Measurements from ENCODE around the gene ZNF267.

ZNF267 gene

GRCh38 chr16:31876951-31877828, 3.6 kb downstream of the ZNF267 start:
- no peak for TF ChIP-seq POU6F1 (CRISPR knock-in tag; IDR thresholded peaks at IDR 0.05; ENCODE audit: borderline replicate concordance, low read depth)
- no peak for TF ChIP-seq BACH2 (CRISPR knock-in tag; IDR thresholded peaks at IDR 0.05; ENCODE audit: borderline replicate concordance)
- TF ChIP-seq TCF4 (CRISPR knock-in tag; IDR thresholded peaks at IDR 0.05; ENCODE audit: borderline replicate concordance), result no peak
- TF ChIP-seq ZNF8 (CRISPR knock-in tag; IDR thresholded peaks at IDR 0.05), result no peak
- no peak for TF ChIP-seq ARNTL (CRISPR knock-in tag; IDR thresholded peaks at IDR 0.05; ENCODE audit: borderline replicate concordance, low read depth)
- ATAC-seq, result peak; percentile 61

DNA sequence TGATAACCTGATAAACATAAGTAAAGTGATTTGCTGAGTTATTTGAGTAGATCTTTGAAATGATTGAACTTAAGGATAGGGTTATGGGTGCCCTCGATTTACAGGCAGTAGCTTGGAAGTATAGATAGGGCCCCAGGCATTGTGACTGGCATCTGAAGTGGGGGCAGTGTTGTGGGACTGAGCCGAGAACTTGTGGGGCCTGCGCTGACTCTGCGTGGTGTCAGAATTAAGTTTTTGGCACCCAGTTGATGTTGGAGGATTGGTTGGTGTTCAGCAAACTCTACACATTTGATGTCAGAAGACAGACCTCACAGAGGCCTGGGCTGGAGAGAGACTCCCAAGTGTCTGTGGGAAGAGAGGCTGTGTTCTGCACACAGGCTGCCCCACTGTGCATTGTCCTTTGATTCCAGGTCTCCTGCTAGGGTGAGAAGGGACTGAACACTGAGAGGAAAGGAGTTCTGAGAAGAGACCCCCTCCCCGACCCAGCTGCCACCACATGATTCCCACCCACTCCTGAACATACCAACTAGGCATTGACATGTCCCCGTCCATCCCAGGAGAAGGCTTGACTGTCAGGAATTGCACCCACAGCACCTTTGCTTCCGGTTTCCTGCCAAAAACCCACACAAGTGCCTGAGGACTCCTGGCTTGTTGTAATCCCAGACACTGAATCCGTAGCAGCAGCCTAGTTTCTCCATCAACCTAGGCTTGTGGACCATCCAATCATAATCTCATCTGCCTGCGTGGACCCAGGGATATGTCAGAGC, 4.5 kb downstream of the ZNF267 start:
- no peak for ATAC-seq
- no peak for TF ChIP-seq POU6F1 (CRISPR knock-in tag; IDR thresholded peaks at IDR 0.05; ENCODE audit: borderline replicate concordance, low read depth)
- no peak for TF ChIP-seq ISL1 (CRISPR knock-in tag; IDR thresholded peaks at IDR 0.05)
- TF ChIP-seq TOX (CRISPR knock-in tag; IDR thresholded peaks at IDR 0.05; ENCODE audit: borderline replicate concordance), result no peak
- TF ChIP-seq ZFP3 (CRISPR knock-in tag; IDR thresholded peaks at IDR 0.05), result no peak
- no peak for TF ChIP-seq TSHZ2 (CRISPR knock-in tag; IDR thresholded peaks at IDR 0.05)
- TF ChIP-seq RARB (CRISPR knock-in tag; IDR thresholded peaks at IDR 0.05), result no peak
- no peak for TF ChIP-seq ESRRG (CRISPR knock-in tag; IDR thresholded peaks at IDR 0.05)
- TF ChIP-seq ZNF70 (CRISPR knock-in tag; IDR thresholded peaks at IDR 0.05), result no peak
- no peak for TF ChIP-seq PPARA (CRISPR knock-in tag; IDR thresholded peaks at IDR 0.05; ENCODE audit: borderline replicate concordance)
- TF ChIP-seq SNAI2 (CRISPR knock-in tag; IDR thresholded peaks at IDR 0.05), result no peak
- no peak for TF ChIP-seq ZNF565 (CRISPR knock-in tag; conservative IDR thresholded peaks at IDR 0.05; ENCODE audit: low read depth)
- no peak for TF ChIP-seq CSRNP3 (CRISPR knock-in tag; IDR thresholded peaks at IDR 0.05)
- TF ChIP-seq TCF4 (CRISPR knock-in tag; IDR thresholded peaks at IDR 0.05; ENCODE audit: borderline replicate concordance), result no peak
- no peak for TF ChIP-seq BACH2 (CRISPR knock-in tag; IDR thresholded peaks at IDR 0.05; ENCODE audit: borderline replicate concordance)

GRCh38 chr16:31879937-31880321, 6.3 kb downstream of the ZNF267 start:
- TF ChIP-seq TSHZ2 (CRISPR knock-in tag; IDR thresholded peaks at IDR 0.05) (no peak), ISL1 (CRISPR knock-in tag; IDR thresholded peaks at IDR 0.05) (no peak), TCF4 (CRISPR knock-in tag; IDR thresholded peaks at IDR 0.05; ENCODE audit: borderline replicate concordance) (no peak), CREB5 (CRISPR knock-in tag; IDR thresholded peaks at IDR 0.05; ENCODE audit: low read depth) (no peak), BACH2 (CRISPR knock-in tag; IDR thresholded peaks at IDR 0.05; ENCODE audit: borderline replicate concordance) (no peak), ZNF565 (CRISPR knock-in tag; conservative IDR thresholded peaks at IDR 0.05; ENCODE audit: low read depth) (no peak), ARNTL (CRISPR knock-in tag; IDR thresholded peaks at IDR 0.05; ENCODE audit: borderline replicate concordance, low read depth) (no peak), PATZ1 (CRISPR knock-in tag; IDR thresholded peaks at IDR 0.05; ENCODE audit: borderline replicate concordance) (no peak), TOX (CRISPR knock-in tag; IDR thresholded peaks at IDR 0.05; ENCODE audit: borderline replicate concordance) (no peak), ZNF8 (CRISPR knock-in tag; IDR thresholded peaks at IDR 0.05) (no peak), CSDC2 (CRISPR knock-in tag; IDR thresholded peaks at IDR 0.05) (no peak), ESRRG (CRISPR knock-in tag; IDR thresholded peaks at IDR 0.05) (no peak), ZNF70 (CRISPR knock-in tag; IDR thresholded peaks at IDR 0.05) (no peak)
- no peak for ATAC-seq
